ENCODE measurements around the gene POU6F2. TPM values are rescaled to one million over a fixed set of nuclear protein-coding genes. Genes with fewer than 3 reads are reported as not detected.
A peak's percentile ranks its signal among the peaks of the same experiment; 100 is the strongest.

Gene POU6F2
- total RNA-seq, 4 donors from 2014 or later: not detected

DNA sequence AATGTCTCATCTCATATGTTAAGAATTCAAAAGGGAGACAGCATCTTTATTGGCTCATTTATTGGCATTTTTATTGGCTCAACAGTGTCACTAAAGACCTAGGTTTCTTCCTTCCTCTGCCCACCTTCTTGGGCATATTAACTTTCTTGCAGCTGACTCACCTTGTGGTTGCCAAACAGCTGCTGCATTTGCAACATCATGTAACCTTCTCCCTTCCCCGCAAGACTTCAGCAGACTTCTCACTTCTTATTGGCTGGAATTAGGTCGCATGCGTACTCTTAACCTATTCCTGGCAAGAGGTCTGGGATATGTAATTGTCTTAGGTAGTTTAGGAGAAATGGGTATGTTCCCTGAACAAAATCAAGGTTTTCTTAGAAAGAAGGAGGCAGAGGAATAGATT, 263.2 kb downstream of the POU6F2 start:
- intact Hi-C loops (cut with DNase I; ENCODE audit: low total_unique reads) (no loop called here), in situ Hi-C loops (cut with MboI; ENCODE audit: low sequenced_read_pairs in 4 of 4) (no loop called here)
- H3K36me3 ChIP-seq: no peaks in the 10 kb centered on the region

DNA sequence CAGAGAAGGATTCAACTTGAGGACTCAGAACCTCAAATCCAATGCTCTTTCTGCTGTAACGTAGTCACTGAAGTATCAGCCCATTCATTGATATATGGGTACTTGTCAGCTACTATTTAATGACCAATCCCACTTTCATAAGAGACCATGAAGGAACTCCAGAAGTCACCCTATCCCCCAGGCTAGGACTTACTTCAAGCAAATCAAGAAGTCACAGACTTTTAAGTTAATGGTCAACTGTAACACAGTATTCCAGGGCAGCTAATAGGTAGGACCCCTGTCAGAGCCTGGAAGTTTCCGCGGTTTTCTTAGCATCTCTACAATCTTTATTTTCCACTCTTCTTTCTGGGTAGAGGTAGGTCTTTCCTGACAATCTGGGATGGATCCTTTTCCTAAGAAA, 269.9 kb downstream of the POU6F2 start:
- Histone ChIP-seq H3K9me3 (no peaks in the 10 kb centered on the region), H3K4me3 (no peak overlapping the region), H3K27me3 (no peaks in the 10 kb centered on the region), H3K4me1 (no peaks in the 10 kb centered on the region), H3K27ac (no peak overlapping the region), H3K36me3 (no peaks in the 10 kb centered on the region)
- TF ChIP-seq, protein P1, sequence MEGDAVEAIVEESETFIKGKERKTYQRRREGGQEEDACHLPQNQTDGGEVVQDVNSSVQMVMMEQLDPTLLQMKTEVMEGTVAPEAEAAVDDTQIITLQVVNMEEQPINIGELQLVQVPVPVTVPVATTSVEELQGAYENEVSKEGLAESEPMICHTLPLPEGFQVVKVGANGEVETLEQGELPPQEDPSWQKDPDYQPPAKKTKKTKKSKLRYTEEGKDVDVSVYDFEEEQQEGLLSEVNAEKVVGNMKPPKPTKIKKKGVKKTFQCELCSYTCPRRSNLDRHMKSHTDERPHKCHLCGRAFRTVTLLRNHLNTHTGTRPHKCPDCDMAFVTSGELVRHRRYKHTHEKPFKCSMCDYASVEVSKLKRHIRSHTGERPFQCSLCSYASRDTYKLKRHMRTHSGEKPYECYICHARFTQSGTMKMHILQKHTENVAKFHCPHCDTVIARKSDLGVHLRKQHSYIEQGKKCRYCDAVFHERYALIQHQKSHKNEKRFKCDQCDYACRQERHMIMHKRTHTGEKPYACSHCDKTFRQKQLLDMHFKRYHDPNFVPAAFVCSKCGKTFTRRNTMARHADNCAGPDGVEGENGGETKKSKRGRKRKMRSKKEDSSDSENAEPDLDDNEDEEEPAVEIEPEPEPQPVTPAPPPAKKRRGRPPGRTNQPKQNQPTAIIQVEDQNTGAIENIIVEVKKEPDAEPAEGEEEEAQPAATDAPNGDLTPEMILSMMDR (IDR thresholded peaks at IDR 0.05 in 4 of 5, conservative IDR thresholded peaks at IDR 0.05 in 1 of 5): no peak
- TF ChIP-seq POLR2A (IDR thresholded peaks at IDR 0.05): no peak
- intact Hi-C loops (cut with DNase I; ENCODE audit: low total_unique reads): no loop called here
- in situ Hi-C loops (cut with MboI; ENCODE audit: low sequenced_read_pairs in 4 of 4): no loop called here
- ATAC-seq (no peak), DNase-seq (no peak)

More for the DNA sequence above, 263.2 kb downstream of the POU6F2 start:
- H3K4me1 ChIP-seq: peaks cover 0 to 19% of the 10 kb centered on the region in 2 donors
- peak overlapping the region in 1 of 4 donors; percentile 65 for H3K27ac ChIP-seq
- TF ChIP-seq, protein P1 (IDR thresholded peaks at IDR 0.05 in 4 of 5, conservative IDR thresholded peaks at IDR 0.05 in 1 of 5): no peak
- no peak for TF ChIP-seq POLR2A (IDR thresholded peaks at IDR 0.05)
- H3K27me3 ChIP-seq: no peaks in the 10 kb centered on the region
- ATAC-seq: peak in 1 of 2 donors; percentile 81
- no peaks in the 10 kb centered on the region for H3K9me3 ChIP-seq
- DNase-seq: peak in 1 of 2 donors; percentile 36
- no peak overlapping the region for H3K4me3 ChIP-seq

DNA sequence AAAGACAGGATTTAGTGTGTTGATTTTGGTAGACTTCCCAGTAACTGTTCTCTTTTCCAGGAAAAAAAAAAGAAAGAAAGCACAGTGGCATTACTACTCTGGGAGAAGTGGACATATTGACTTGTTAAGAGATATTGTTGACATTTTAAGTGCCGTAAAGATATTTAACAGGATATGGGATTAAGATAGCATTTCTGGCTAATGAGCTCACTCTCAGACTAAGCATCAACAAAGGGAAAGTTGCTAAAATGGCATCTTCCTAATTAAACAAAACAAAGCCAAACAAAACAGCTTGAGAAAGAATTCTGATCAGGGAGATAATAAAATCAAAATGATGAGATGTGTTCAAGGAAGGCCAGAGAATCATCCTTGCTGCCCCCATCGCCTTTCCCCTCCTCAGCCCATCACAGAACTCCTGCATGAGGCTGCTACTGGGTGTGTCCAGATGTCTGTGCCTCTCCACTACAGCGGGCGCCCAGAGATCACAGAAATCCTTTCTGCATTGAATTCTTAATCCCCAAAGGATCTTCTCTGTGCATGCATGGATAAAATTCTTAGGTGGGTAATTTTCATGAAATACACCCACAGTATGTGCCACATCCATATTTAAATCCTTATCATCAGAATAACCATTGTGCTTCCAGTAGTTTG, 270.5 kb downstream of the POU6F2 start:
- no peaks in the 10 kb centered on the region for H3K9me3 ChIP-seq
- H3K4me3 ChIP-seq: no peak overlapping the region
- H3K27me3 ChIP-seq: no peaks in the 10 kb centered on the region
- TF ChIP-seq, protein P1 (IDR thresholded peaks at IDR 0.05 in 4 of 5, conservative IDR thresholded peaks at IDR 0.05 in 1 of 5): no peak
- no peak for TF ChIP-seq POLR2A (IDR thresholded peaks at IDR 0.05)
- in situ Hi-C loops (cut with MboI; ENCODE audit: low sequenced_read_pairs in 4 of 4): no loop called here
- ATAC-seq (no peak), DNase-seq (no peak)
- H3K4me1 ChIP-seq: no peaks in the 10 kb centered on the region
- H3K36me3 ChIP-seq: no peaks in the 10 kb centered on the region
- H3K27ac ChIP-seq: no peak overlapping the region
- intact Hi-C loops (cut with DNase I; ENCODE audit: low total_unique reads): no loop called here

DNA sequence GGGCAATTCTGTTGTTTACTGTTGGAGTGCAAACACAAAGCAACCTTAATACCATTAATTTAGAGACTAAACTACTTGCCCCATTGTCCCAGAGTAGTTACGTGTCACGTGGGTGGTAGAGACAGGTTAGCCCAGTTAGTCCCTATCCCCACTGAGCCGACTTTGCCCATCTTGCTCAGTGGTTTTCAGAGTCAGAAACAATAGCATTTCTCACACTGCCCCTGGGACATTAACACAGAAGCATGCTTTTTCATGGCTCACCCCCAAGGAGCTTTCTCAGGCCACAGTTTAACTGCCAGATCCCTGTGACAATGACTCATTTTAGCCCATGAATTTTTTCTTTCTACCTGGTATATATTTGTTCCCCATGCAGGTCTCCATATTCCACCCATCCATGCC, 271.0 kb downstream of the POU6F2 start:
- no peak overlapping the region for H3K4me3 ChIP-seq
- no peaks in the 10 kb centered on the region for H3K4me1 ChIP-seq
- no peak for DNase-seq
- H3K9me3 ChIP-seq: no peaks in the 10 kb centered on the region
- H3K36me3 ChIP-seq: no peaks in the 10 kb centered on the region
- TF ChIP-seq, protein P1 (IDR thresholded peaks at IDR 0.05 in 4 of 5, conservative IDR thresholded peaks at IDR 0.05 in 1 of 5): no peak
- TF ChIP-seq POLR2A (IDR thresholded peaks at IDR 0.05): no peak
- H3K27ac ChIP-seq: no peak overlapping the region
- H3K27me3 ChIP-seq: no peaks in the 10 kb centered on the region
- in situ Hi-C loops (cut with MboI; ENCODE audit: low sequenced_read_pairs in 4 of 4) (no loop called here), intact Hi-C loops (cut with DNase I; ENCODE audit: low total_unique reads) (no loop called here)
- ATAC-seq: no peak
